Measurements from ENCODE around the gene ANO5.

DNA sequence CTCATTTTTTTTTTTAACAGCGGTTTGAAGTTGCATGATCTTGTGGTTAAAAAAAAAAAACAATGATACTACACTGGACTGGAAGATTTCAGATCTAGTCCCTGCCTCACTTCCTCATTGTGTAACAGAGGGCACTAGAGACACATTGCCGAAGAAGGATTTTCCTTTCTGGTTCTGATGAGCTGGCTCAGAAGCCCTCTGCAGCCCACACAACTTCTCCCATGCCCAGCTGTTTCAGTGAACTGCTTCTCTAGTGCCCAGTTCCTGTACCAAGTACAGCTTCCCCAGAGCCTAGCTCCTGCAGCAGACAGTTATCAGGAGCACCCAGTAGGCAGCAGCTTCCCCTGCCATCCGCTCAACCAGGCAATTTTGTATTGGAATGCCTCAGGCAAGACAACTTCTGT lies 29.5 kb upstream of the ANO5 start:
- TF ChIP-seq CTCF (IDR thresholded peaks at IDR 0.05; ENCODE audit: insufficient read depth, low read length, poor library complexity, severe bottlenecking) (no peak), EZH2phosphoT487 (conservative IDR thresholded peaks at IDR 0.05; ENCODE audit: low read length) (no peak)

Data from SU-DHL-6 (cell line).